Measurements from ENCODE around the gene ZP3. TPM values are rescaled to one million over a fixed set of nuclear protein-coding genes. Genes with fewer than 3 reads are reported as not detected.
"Not testable (repeated sequence)": the region's sequence is repeated elsewhere in the genome, so short reads cannot be mapped to it uniquely, and the experiment has no call there.

The ZP3 gene
- total RNA-seq, 1 donor from 2014 or later = 23.3 TPM

DNA sequence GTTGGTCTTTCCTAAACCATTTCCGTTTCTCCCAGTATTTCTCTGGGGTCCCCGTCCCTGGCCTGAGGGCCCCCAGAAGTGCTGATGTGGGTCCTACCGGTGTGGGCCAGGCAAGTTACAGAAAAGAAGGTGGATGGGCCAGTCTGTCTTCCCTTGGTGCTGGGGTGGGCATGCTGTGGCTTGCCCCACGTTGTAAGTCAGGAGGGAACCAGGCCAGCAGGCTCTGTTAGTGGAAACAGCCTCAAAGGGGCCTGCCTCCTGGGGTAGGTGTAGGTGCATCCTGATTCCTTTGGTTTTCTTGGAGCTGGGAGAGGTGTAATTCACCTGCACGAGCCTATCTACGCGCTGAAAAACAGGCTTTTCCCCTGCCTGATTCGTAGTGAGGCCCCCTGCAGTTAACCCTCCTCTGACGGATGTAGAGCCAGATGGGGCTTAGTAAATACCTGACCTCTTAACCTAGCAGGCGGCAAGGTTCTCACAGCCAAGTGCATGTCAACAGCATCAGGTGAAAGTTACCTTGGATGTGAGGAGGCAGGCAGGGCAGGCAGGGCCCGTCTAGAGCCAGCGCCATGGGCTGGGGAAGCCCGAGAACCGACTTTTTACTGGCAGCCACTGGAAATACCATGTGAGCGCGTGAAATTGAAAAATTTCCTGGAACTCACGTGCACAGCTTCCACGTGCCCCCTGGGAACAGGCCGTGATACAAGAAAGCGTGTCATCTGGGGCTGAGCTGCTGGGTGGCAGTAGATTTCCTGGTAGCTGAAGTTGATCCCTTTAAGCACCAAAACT is 61.3 kb downstream of the ZP3 start:
- DNase-seq (ENCODE audit: low spot score) = not testable (repeated sequence)

DNA sequence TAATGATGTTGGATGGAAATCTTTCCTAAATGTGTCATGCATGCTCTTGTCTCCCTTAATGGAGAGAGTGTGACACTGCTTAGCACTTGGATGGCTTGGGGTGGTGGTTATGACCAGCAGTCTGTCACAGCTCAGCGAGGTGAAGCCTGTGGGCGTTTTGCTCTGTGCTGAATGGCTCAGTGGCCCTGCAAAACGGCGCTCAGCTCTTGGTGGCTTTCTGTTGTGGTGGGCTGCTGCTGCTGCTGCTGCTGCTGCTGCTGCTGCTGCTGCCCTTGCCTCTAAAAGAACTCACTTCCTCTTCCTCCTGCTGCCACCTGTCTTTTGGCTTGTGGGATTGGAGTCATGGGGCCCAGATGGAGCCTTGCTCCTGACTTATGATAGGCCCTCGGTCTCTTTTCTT is 61.9 kb downstream of the ZP3 start:
- not testable (repeated sequence) for DNase-seq (ENCODE audit: low spot score)

DNA sequence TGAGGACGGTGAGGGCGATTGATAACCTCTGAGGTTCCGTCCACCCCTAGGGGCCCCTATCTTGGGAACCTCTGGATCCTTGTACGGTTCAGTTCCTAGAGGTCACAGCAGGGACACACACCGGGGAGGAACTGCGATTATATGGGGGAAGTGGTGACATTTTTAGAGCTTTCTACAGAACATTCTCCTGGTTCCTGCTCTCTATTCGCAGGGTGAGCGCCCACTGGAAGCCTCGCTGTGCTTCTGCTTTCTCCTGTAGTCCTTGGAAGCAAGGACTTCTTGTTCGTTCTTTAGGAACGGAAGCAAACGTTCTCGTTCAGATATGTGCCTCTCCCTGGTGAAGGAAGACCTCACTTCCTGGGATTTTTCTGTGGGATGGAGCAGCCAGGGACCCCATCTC is 63.2 kb downstream of the ZP3 start:
- DNase-seq (ENCODE audit: low spot score) = not testable (repeated sequence)

Other genes starting within 250 kb of the ZP3 start
- gene SRRM3, start 223.1 kb upstream of the ZP3 start, total RNA-seq = 2.3 TPM
- gene HSPB1, start 122.3 kb upstream of the ZP3 start, total RNA-seq = 1,074 TPM
- gene YWHAG, start 66.0 kb upstream of the ZP3 start, total RNA-seq = 99.4 TPM
- gene SSC4D, start 15.3 kb upstream of the ZP3 start, total RNA-seq = 0.70 TPM
- 67.8 TPM for gene DTX2, start 36.8 kb downstream of the ZP3 start, total RNA-seq
- gene UPK3B, start 85.6 kb downstream of the ZP3 start, total RNA-seq = 111 TPM
- gene SPDYE16, start 118.3 kb downstream of the ZP3 start, total RNA-seq = 1.3 TPM
- 23.7 TPM for gene POMZP3, start 202.3 kb downstream of the ZP3 start, total RNA-seq